WERI-Rb-1 (cell line): ENCODE data around the gene PDE6H.

Experiments
- DNase-seq: peaks from one replicate; pipeline ENCODE4 v3.0.0-alpha.2; 2020
- H3K27ac ChIP-seq: fragments of 250-450 bp; sonication (Bioruptor Pico); 2 replicates; pipeline ENCODE4 v1.5.1; 2020; ENCODE audit warnings: mild to moderate bottlenecking, moderate library complexity
- H3K27me3 ChIP-seq: fragments of 250-450 bp; sonication (Bioruptor Pico); 2 replicates; pipeline ENCODE4 v1.5.1; 2021; ENCODE audit warnings: mild to moderate bottlenecking, low read depth, moderate library complexity; ENCODE audit not compliant: insufficient read depth, severe bottlenecking
- H3K36me3 ChIP-seq: fragments of 250-450 bp; sonication (Bioruptor Pico); 2 replicates; pipeline ENCODE4 v1.5.1; 2020; ENCODE audit warnings: mild to moderate bottlenecking, moderate library complexity
- H3K4me3 ChIP-seq: 2 replicates; pipeline ENCODE4 v1.5.1; 2011; ENCODE audit warnings: low read depth, mild to moderate bottlenecking, control low read depth, low read length
- H3K9me3 ChIP-seq: fragments of 250-450 bp; sonication (Bioruptor Pico); 2 replicates; pipeline ENCODE4 v1.5.1; 2021; ENCODE audit warnings: mild to moderate bottlenecking, moderate library complexity; ENCODE audit not compliant: severe bottlenecking
- TF ChIP-seq, protein P1 (sequence below): IDR thresholded peaks from 2 replicates; pipeline ENCODE4 v1.5.1; 2011; ENCODE audit warnings: low read depth, mild to moderate bottlenecking, control low read depth, inconsistent platforms, low read length

Gene PDE6H

DNA sequence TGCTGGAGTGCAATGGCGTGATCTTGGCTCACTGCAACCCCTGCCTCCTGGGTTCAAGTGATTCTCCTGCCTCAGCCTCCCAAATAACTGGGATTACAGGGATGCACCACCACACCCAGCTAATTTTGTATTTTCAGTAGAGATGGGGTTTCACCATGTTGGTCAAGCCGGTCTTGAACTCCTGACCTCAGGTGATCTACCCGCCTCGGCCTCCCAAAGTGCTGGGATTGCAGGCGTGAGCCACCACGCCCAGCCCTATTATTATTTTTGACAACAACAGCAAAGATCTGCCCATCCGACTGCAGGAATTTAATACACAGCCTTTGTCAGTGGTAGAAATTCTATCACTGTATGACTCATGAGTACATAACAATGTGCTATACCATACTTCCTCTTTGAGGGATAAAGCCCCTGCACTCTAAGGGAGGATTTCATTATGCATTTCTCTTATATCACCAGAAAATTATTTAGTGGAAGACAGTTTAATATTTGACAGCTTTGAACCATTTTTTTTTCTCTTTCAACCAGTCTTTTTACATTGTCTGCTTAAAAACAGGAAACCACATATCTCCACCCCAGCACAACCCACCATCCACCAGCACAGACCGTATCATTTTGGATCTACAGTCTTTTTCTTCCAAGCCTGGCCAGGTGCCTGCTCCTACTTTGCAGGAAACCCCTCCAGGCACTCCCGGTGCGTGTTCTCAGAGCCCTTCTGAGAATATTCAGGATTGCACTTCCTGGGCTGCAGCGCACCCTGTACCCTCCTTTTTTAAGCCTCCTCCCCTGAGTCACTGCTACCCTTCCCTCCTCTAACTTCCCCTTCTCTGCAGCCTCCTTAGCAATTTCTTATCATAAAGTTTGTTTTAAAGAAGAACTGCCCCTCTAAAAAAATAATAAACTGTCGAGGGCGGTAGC, 12.0 kb upstream of the PDE6H start:
- no peak for DNase-seq
- H3K27ac ChIP-seq = no peak overlapping the region
- TF ChIP-seq, protein P1, sequence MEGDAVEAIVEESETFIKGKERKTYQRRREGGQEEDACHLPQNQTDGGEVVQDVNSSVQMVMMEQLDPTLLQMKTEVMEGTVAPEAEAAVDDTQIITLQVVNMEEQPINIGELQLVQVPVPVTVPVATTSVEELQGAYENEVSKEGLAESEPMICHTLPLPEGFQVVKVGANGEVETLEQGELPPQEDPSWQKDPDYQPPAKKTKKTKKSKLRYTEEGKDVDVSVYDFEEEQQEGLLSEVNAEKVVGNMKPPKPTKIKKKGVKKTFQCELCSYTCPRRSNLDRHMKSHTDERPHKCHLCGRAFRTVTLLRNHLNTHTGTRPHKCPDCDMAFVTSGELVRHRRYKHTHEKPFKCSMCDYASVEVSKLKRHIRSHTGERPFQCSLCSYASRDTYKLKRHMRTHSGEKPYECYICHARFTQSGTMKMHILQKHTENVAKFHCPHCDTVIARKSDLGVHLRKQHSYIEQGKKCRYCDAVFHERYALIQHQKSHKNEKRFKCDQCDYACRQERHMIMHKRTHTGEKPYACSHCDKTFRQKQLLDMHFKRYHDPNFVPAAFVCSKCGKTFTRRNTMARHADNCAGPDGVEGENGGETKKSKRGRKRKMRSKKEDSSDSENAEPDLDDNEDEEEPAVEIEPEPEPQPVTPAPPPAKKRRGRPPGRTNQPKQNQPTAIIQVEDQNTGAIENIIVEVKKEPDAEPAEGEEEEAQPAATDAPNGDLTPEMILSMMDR = no peak
- H3K9me3 ChIP-seq = no peaks in the 10 kb centered on the region
- H3K4me3 ChIP-seq = no peak overlapping the region
- no peaks in the 10 kb centered on the region for H3K36me3 ChIP-seq
- H3K27me3 ChIP-seq = no peaks in the 10 kb centered on the region

DNA sequence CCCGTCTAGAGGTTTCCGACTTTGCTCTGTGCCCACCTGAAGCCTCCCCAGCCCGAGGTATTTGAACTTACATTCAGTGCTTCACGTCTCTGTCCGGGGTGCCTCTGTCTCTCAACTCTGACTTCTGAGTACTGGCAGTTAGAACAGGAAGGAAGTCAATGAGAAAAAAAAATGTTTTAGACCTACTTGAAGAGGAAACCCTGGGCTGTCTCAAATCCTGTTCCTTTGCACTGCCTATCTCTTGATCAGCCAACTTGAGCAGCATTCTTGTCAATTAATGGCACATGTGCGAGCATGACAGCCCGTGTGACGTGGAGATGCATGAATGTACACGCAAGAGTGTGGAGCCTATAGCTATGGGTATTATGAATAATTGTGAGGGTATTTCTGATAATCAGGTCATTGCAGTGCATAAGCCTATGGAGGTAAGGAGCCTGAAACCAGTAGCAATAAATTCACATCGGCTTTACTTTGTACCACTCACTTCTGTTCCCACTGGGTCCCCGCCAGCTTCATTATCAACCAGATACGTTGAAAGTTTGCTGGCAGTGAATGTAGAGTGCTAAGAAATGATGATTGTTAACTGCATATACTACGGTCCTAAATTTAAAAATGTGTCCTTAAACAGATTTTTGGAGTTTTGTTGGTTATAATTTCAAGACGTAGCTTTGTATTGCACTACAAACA, 11.2 kb upstream of the PDE6H start, which contains the start of gene ARHGDIB:
Gene ARHGDIB, minus strand, starts transcription at position 136 of the 687 bp plus-strand sequence. CDS start 10,889 bp downstream, outside the sequence.
- Histone ChIP-seq H3K9me3 (no peaks in the 10 kb centered on the region), H3K27ac (no peak within 1 kb of the TSS), H3K36me3 (no peaks in the 10 kb centered on the region), H3K4me3 (no peak within 1 kb of the TSS), H3K27me3 (no peaks in the 10 kb centered on the region)
- DNase-seq = no peak
- TF ChIP-seq, protein P1 = no peak

DNA sequence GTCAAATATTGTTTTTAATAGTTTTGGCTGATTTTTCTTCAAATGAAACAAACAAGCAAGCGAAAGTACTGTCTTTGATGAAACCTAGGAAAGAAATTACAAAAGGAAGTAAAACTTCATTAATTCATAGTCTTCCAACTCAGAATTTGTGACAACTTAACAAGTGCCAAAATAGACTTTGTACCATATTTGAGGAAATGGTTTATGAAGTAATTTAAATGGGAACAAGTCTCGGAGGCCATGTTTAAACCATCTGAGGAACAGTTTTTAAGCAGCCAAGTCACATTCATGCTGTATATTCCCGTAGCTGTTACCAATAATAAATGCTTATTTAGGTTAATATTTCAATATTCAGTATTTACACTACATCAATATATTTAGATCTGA, 10.7 kb upstream of the PDE6H start:
- DNase-seq = no peak
- TF ChIP-seq, protein P1 = no peak
- Histone ChIP-seq H3K36me3 (no peaks in the 10 kb centered on the region), H3K9me3 (no peaks in the 10 kb centered on the region), H3K27me3 (no peaks in the 10 kb centered on the region), H3K4me3 (no peak overlapping the region), H3K27ac (no peak overlapping the region)

DNA sequence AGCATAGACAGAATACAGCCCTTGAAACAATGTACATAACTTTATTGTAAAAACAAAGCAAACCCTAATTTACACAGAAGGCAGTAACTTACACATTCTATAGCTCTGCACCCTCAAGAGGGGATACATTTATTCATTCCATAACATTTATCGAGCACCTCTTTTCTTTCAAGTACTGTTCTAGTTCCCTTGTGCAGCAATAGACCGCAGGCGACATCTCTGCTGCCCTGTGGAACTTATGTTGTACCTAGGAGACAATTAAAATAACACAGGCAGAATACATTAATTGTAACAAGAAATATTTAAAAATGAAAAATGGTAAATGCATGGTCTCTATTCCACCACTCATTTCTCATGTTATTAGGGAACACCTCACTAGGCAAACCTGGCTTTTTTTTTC, 10.0 kb upstream of the PDE6H start:
- no peaks in the 10 kb centered on the region for H3K9me3 ChIP-seq
- no peak overlapping the region for H3K4me3 ChIP-seq
- TF ChIP-seq, protein P1 = no peak
- DNase-seq = no peak
- no peaks in the 10 kb centered on the region for H3K27me3 ChIP-seq
- H3K27ac ChIP-seq = no peak overlapping the region
- no peaks in the 10 kb centered on the region for H3K36me3 ChIP-seq

DNA sequence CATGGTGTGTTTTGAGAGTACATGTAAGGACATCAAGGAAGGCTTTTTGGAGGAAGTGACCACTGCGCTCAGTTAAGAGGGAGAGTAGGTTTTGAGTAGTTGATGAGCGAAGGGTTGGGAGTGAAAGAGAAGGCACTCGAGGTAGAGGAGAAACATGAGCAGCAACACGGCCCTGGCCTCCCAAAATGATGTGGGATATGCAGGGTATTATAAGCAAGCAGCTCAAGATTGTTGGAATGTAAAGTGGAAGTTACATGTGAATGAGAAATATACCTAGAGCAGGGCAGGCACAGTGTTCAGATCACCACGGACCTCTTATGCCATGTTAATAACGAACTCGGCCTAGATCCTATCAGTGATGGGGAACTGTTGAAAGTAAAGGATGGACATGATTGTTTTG, 9.3 kb upstream of the PDE6H start:
- no peak for DNase-seq
- no peaks in the 10 kb centered on the region for H3K9me3 ChIP-seq
- H3K36me3 ChIP-seq = no peaks in the 10 kb centered on the region
- H3K27ac ChIP-seq = no peak overlapping the region
- no peaks in the 10 kb centered on the region for H3K27me3 ChIP-seq
- TF ChIP-seq, protein P1 = no peak
- no peak overlapping the region for H3K4me3 ChIP-seq
